Sigmoid colon (tissue), 7 donors: Measurements from ENCODE around the gene SDCBP2. TPM values are rescaled to one million over a fixed set of nuclear protein-coding genes. Genes with fewer than 3 reads are reported as not detected.

Experiments
- DNase-seq: peaks from one replicate; pipeline ENCODE4 v3.0.0-alpha.2; 2019
- H3K27ac ChIP-seq, 4 donors: fragments of 200-600 bp; sonication (generic); one replicate each; pipeline ENCODE4 v1.5.1; 2016 to 2019; ENCODE audit warnings: mild to moderate bottlenecking in 1 of 4
- H3K27me3 ChIP-seq, 3 donors: fragments of 200-600 bp; sonication (generic); one replicate each; pipeline ENCODE4 v1.5.1; 2019; ENCODE audit warnings: mild to moderate bottlenecking in 1 of 3
- H3K36me3 ChIP-seq, 4 donors: fragments of 200-600 bp; sonication (generic); one replicate each; pipeline ENCODE4 v1.5.1; 2016 to 2019
- H3K4me1 ChIP-seq, 4 donors: fragments of 200-600 bp; sonication (generic); one replicate each; pipeline ENCODE4 v1.5.1; 2017 to 2019
- H3K4me3 ChIP-seq, 4 donors: fragments of 200-600 bp; sonication (generic); one replicate each; pipeline ENCODE4 v1.5.1; 2017 to 2019; ENCODE audit warnings: mild to moderate bottlenecking in 2 of 4, moderate library complexity in 1 of 4
- H3K9me3 ChIP-seq, 4 donors: fragments of 200-600 bp in 3 of 4; sonication (generic) in 3 of 4; one replicate each; pipeline versions ENCODE4 v1.5.1 to v1.6.1; 2013 to 2019
- EP300 ChIP-seq, 4 donors: sonication (generic); formaldehyde crosslinking; IDR thresholded peaks; one replicate each; pipeline ENCODE4 v1.6.1; 2017; ENCODE audit warnings: antibody characterized with exemption in 4 of 4
- POLR2A ChIP-seq, 2 donors: fragments of 450-650 bp; IDR thresholded peaks; one replicate each; pipeline ENCODE4 v1.6.1; 2016; ENCODE audit warnings: antibody characterized with exemption in 2 of 2, mild to moderate bottlenecking in 2 of 2, moderate library complexity in 2 of 2
- POLR2AphosphoS5 ChIP-seq, 4 donors: sonication (generic); formaldehyde crosslinking; IDR thresholded peaks; one replicate each; pipeline ENCODE4 v1.6.1; 2017; ENCODE audit warnings: antibody characterized with exemption in 4 of 4
- WGBS, 2 donors: extraction: QIAGEN DNeasy Blood & Tissue Kit; methylation state at CpG; one replicate each; pipeline ENCODE4 v1.1.7; 2013; 5-methylcytosine and 5-hydroxymethylcytosine counted together
- intact Hi-C: fragments of 100-400 bp; cut with DNase I; formaldehyde crosslinking; loops from one replicate; pipeline ENCODE4 v1.15.1; 2023
- polyA plus RNA-seq, 3 donors: library from polyadenylated mRNA; stranded (reverse); fragments of 200-250 nt; gene quantifications; one replicate each; pipeline ENCODE4 v1.2.3, GENCODE V29; 2013
- total RNA-seq, 4 donors: library from RNA; depleted of rRNA; stranded (reverse); fragments of >200 nt; gene quantifications; one replicate each; pipeline ENCODE4 v1.1.0, GENCODE V29; 2016
- TF ChIP-seq, protein P1 (sequence below), 4 experiments: fragments of 450-650 bp in 3 of 4; fragments of 200-600 bp in 1 of 4; IDR thresholded peaks; one replicate each; pipeline ENCODE4 v1.5.1; 2016 to 2019; ENCODE audit warnings: antibody characterized with exemption in 4 of 4, mild to moderate bottlenecking in 3 of 4, moderate library complexity in 2 of 4
- donor health status: healthy with polysubstance abuse.
- donor health status: Bipolar disorder and iron deficiency.
- donor health status: healthy.

SDCBP2 gene
- total and polyA plus RNA-seq, 7 donors, result 1.1 to 724 (median 3.6) TPM

DNA sequence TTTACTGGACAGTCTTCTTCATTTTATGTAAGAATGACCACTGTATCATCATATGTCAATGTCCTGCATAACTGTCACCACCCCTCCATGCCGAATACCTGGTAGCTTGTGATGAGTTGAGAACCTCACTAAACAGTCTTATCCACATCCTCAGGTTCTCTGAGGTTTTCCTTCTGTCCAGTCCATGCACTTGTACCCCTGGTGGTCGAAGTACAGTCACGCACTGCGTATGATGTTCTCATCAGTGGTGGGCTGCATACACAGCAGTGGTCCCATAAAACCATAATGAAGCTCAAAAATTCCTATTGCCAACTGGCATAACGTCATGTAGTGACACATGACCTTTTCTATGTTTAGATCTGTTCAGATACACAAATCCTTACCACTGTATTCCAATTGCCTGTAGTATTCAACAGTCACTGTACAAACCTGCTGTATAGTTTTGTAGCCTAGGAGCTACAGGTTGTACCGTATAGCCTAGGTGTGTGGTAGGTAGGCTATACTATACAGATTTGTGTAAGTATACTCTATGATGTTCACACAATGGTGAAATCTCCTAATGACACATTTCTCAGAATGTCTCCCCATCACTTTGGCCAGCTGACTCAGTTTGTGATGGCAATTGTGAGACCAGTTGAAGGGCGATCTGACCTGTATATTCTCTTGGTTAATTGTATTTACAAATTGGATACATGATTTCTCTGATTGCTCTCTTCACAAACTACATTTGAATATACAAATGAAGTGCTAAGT, 31.3 kb upstream of the SDCBP2 start:
- intact Hi-C loops, result no loop called here
- no peak overlapping the region for H3K27ac ChIP-seq
- WGBS, 2 donors, result 86 to 92% methylated on average over 7 of the region's 7 CpGs
- no peaks in the 10 kb centered on the region for H3K9me3 ChIP-seq
- no peaks in the 10 kb centered on the region for H3K27me3 ChIP-seq
- no peak overlapping the region for H3K4me3 ChIP-seq
- no peak for DNase-seq
- H3K36me3 ChIP-seq, result peaks cover 0 to 28% (median 6%) of the 10 kb centered on the region in 4 donors
- TF ChIP-seq POLR2AphosphoS5 (IDR thresholded peaks at IDR 0.05), result no peak
- TF ChIP-seq POLR2A (IDR thresholded peaks at IDR 0.05), result no peak
- TF ChIP-seq, protein P1, sequence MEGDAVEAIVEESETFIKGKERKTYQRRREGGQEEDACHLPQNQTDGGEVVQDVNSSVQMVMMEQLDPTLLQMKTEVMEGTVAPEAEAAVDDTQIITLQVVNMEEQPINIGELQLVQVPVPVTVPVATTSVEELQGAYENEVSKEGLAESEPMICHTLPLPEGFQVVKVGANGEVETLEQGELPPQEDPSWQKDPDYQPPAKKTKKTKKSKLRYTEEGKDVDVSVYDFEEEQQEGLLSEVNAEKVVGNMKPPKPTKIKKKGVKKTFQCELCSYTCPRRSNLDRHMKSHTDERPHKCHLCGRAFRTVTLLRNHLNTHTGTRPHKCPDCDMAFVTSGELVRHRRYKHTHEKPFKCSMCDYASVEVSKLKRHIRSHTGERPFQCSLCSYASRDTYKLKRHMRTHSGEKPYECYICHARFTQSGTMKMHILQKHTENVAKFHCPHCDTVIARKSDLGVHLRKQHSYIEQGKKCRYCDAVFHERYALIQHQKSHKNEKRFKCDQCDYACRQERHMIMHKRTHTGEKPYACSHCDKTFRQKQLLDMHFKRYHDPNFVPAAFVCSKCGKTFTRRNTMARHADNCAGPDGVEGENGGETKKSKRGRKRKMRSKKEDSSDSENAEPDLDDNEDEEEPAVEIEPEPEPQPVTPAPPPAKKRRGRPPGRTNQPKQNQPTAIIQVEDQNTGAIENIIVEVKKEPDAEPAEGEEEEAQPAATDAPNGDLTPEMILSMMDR (IDR thresholded peaks at IDR 0.05), result no peak
- no peak for TF ChIP-seq EP300 (IDR thresholded peaks at IDR 0.05)
- H3K4me1 ChIP-seq, result no peaks in the 10 kb centered on the region

- H3K9me3 ChIP-seq, result no peaks in the 10 kb centered on the region
- intact Hi-C loops, result no loop called here
- peaks cover 0 to 38% (median 8%) of the 10 kb centered on the region in 4 donors for H3K36me3 ChIP-seq
- TF ChIP-seq EP300 (IDR thresholded peaks at IDR 0.05) (no peak), POLR2A (IDR thresholded peaks at IDR 0.05) (no peak), POLR2AphosphoS5 (IDR thresholded peaks at IDR 0.05) (no peak)
- TF ChIP-seq, protein P1 (IDR thresholded peaks at IDR 0.05), result no peak
- no peaks in the 10 kb centered on the region for H3K27me3 ChIP-seq
- H3K4me3 ChIP-seq, result no peak overlapping the region
- 76 to 92% methylated on average over 9 of the region's 9 CpGs for WGBS, 2 donors
- DNase-seq, result no peak
- H3K27ac ChIP-seq, result no peak overlapping the region
- H3K4me1 ChIP-seq, result no peaks in the 10 kb centered on the region
These were observed 29.2 kb upstream of the SDCBP2 start for GRCh38 chr20:1357921-1358671.

- TF ChIP-seq, protein P1 (IDR thresholded peaks at IDR 0.05), result no peak
- TF ChIP-seq POLR2A (IDR thresholded peaks at IDR 0.05) (no peak), EP300 (IDR thresholded peaks at IDR 0.05) (no peak), POLR2AphosphoS5 (IDR thresholded peaks at IDR 0.05) (no peak)
- Histone ChIP-seq H3K4me1 (no peaks in the 10 kb centered on the region), H3K27ac (no peak overlapping the region), H3K4me3 (no peak overlapping the region), H3K27me3 (no peaks in the 10 kb centered on the region), H3K9me3 (no peaks in the 10 kb centered on the region), H3K36me3 (peaks cover 0 to 13% (median 3%) of the 10 kb centered on the region in 4 donors)
- intact Hi-C loops, result no loop called here
- no peak for DNase-seq
These were observed 25.0 kb upstream of the SDCBP2 start for GRCh38 chr20:1353956-1354355.

- 73 to 92% methylated on average over 2 of the region's 2 CpGs for WGBS, 2 donors
These were observed 17.5 kb upstream of the SDCBP2 start for GRCh38 chr20:1346315-1346969.

More at GRCh38 chr20:1346315-1346969, 17.5 kb upstream of the SDCBP2 start:
- TF ChIP-seq POLR2AphosphoS5 (IDR thresholded peaks at IDR 0.05) (no peak), POLR2A (IDR thresholded peaks at IDR 0.05) (no peak), EP300 (IDR thresholded peaks at IDR 0.05) (no peak)
- TF ChIP-seq, protein P1 (IDR thresholded peaks at IDR 0.05), result no peak
- intact Hi-C loops, result no loop called here
- Histone ChIP-seq H3K36me3 (no peaks in the 10 kb centered on the region), H3K27ac (no peak overlapping the region), H3K4me3 (no peak overlapping the region), H3K27me3 (no peaks in the 10 kb centered on the region), H3K4me1 (no peaks in the 10 kb centered on the region), H3K9me3 (peaks cover 0 to 4% (median 0%) of the 10 kb centered on the region in 4 donors)
- no peak for DNase-seq
